ENCODE measurements around the gene RAD54L2. TPM values are rescaled to one million over a fixed set of nuclear protein-coding genes. Genes with fewer than 3 reads are reported as not detected.
A peak's percentile ranks its signal among the peaks of the same experiment; 100 is the strongest.
"Not testable (repeated sequence)": the region's sequence is repeated elsewhere in the genome, so short reads cannot be mapped to it uniquely, and the experiment has no call there.

Gene RAD54L2
- total RNA-seq, 1 donor from 2014 or later, result 23.2 TPM

- peak; percentile 28 for DNase-seq
These were observed 897 bp downstream of the RAD54L2 start for GRCh38 chr3:51539291-51539941.

GRCh38 chr3:51542596-51542995, 4.1 kb downstream of the RAD54L2 start:
- DNase-seq, result not testable (repeated sequence)

- no peak for DNase-seq
These were observed 5.7 kb downstream of the RAD54L2 start for GRCh38 chr3:51544011-51544775.

GRCh38 chr3:51547274-51547673, 8.8 kb downstream of the RAD54L2 start:
- DNase-seq, result no peak

GRCh38 chr3:51549311-51549710, 10.8 kb downstream of the RAD54L2 start:
- no peak for DNase-seq

- DNase-seq, result no peak
These were observed 11.7 kb downstream of the RAD54L2 start for GRCh38 chr3:51550080-51550819.

- DNase-seq, result no peak
These were observed 19.5 kb downstream of the RAD54L2 start for GRCh38 chr3:51557993-51558392.

GRCh38 chr3:51559411-51559888, 20.9 kb downstream of the RAD54L2 start:
- no peak for DNase-seq

- no peak for DNase-seq
These were observed 21.4 kb downstream of the RAD54L2 start for GRCh38 chr3:51559961-51560360.

- DNase-seq, result not testable (repeated sequence)
These were observed 23.9 kb downstream of the RAD54L2 start for GRCh38 chr3:51562403-51562802.

- no peak for DNase-seq
These were observed 29.5 kb downstream of the RAD54L2 start for GRCh38 chr3:51568036-51568435.

- DNase-seq, result no peak
These were observed 30.5 kb downstream of the RAD54L2 start for GRCh38 chr3:51568996-51569395.

- DNase-seq, result no peak
These were observed 39.7 kb downstream of the RAD54L2 start for GRCh38 chr3:51578238-51578637.

GRCh38 chr3:51580418-51580817, 41.9 kb downstream of the RAD54L2 start:
- DNase-seq, result no peak

- no peak for DNase-seq
These were observed 43.0 kb downstream of the RAD54L2 start for GRCh38 chr3:51581524-51581923.

GRCh38 chr3:51585197-51585596, 46.7 kb downstream of the RAD54L2 start:
- no peak for DNase-seq

- DNase-seq, result no peak
These were observed 47.4 kb downstream of the RAD54L2 start for GRCh38 chr3:51585871-51586270.

Other genes with a start within 250 kb of the RAD54L2 start
- 22.3 TPM for gene MANF, start 153.4 kb upstream of the RAD54L2 start, total RNA-seq
- 33.5 TPM for gene RBM15B, start 147.4 kb upstream of the RAD54L2 start, total RNA-seq
- gene DCAF1, start 38.7 kb upstream of the RAD54L2 start, total RNA-seq, result 26.8 TPM
- 15.9 TPM for gene TEX264, start 132.5 kb downstream of the RAD54L2 start, total RNA-seq
- 12.5 TPM for gene GRM2, start 168.3 kb downstream of the RAD54L2 start, total RNA-seq
- not detected for gene IQCF6, start 240.5 kb downstream of the RAD54L2 start, total RNA-seq

All from occipital lobe (tissue), 2 donors.